Retinal pigment epithelial cell (primary cell): Measurements from ENCODE around the gene PRKAB2.
"Not testable (repeated sequence)": the region's sequence is repeated elsewhere in the genome, so short reads cannot be mapped to it uniquely, and the experiment has no call there.

ENCODE experiments used
- DNase-seq: peaks from one replicate; pipeline ENCODE4 v3.0.0-alpha.2; 2010; ENCODE audit warnings: low read depth
- H3K4me3 ChIP-seq: 2 replicates; pipeline ENCODE4 v1.5.1; 2011; ENCODE audit warnings: mild to moderate bottlenecking, low read length, control low read depth, moderate library complexity
- CTCF ChIP-seq: conservative IDR thresholded peaks from 2 replicates; pipeline ENCODE4 v1.5.1; 2011; ENCODE audit warnings: low read depth, low read length, control low read depth, inconsistent platforms

PRKAB2 gene

DNA sequence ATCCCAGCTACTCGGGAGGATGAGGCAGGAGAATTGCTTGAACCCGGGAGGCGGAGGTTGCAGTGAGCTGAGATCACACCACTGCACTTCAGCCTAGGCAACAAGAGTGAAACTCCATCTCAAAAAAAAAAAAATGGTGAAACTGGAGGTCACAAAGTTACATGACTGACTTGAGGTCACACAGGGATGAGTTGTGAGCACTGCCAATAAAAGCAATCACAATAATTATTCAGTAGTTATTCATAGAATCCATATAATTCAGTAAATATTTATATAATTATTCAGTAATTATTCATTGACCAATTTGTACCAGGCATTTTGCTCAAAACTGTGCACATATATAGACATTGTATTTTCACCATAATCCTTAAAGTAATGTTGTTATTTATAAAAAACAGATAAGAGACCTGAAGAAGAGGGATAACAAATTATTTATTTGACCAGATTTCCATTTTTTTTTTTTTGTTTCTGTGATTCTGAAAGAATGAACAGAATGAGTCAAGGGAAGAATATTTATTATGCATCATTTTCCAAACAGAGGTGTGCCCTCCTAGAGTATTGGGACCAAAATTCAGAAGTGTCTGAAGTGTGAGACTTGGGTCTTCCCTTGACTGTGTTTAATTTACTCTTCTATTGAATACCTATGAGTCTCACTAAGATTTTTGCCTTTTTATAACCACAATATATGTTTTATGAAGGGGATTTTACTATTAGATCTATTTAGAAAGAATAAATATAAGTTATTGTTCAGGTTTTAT is 43.0 kb downstream of the PRKAB2 start:
- no peak for TF ChIP-seq CTCF
- H3K4me3 ChIP-seq, result no peak overlapping the region
- DNase-seq, result no peak

DNA sequence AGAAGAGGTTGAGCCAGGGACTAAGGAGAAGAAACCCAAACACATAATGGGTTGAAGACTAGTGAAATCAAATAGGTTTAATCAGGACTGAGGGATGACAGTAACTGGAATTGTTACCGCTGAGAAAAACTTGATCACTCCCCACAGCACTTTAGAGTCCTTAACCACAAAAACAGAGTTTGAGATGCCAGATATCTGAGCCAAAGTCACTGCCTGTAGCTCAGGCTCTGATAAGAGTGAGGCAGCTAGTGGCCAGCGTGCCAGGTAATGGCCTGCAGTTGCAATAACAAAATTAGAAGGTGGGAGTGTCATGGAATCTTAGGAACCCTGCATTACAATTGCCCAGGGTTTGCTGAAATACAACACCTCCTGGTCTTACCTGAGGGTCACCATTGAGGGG is 48.0 kb downstream of the PRKAB2 start:
- TF ChIP-seq CTCF, result no peak

DNA sequence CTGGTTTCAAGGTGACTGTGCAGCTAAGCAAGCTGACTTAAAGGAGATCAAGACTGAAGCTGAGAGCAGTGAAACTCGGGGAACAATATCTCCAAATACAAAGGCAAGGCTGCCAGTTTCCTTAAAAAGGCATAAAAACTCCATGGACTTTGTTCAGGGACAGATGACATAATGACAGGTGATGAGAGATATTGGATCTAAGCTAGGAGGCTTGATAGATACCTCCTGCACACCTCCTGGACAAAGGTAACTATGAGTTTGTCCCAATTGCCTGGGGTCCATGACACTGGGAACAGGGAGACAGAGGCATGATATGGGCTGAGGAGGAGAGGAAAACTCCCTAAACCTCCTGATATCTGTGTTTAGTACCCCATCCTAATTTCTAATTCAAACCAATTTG is 55.2 kb downstream of the PRKAB2 start:
- no peak for DNase-seq
- H3K4me3 ChIP-seq, result no peak overlapping the region
- TF ChIP-seq CTCF, result no peak

More for the DNA sequence above, 48.0 kb downstream of the PRKAB2 start:
- no peak for DNase-seq
- no peak overlapping the region for H3K4me3 ChIP-seq

GRCh38 chr1:147115496-147115895 is 56.8 kb downstream of the PRKAB2 start:
- DNase-seq, result no peak
- TF ChIP-seq CTCF, result no peak
- no peak overlapping the region for H3K4me3 ChIP-seq

GRCh38 chr1:147115079-147115478 is 57.2 kb downstream of the PRKAB2 start:
- DNase-seq, H3K4me3 ChIP-seq: not testable (repeated sequence)

DNA sequence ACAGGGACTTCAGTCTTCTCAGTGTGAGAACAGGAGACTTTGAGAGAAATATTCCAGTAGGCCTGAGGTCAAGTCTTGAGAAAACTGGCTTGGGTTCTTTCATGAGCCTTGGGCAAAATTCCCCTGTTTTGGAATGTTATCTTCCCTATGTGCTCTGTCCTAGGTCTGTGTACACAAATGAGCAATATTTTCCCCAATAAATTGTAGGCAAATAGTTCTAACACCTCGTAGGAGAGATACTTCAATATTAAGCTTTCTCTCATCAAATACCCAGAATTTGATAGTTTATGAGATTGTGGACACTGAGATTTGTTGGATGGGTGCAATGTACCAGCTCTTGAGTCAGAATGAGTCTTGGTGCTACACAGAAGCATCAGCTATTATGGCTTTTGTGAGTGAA is 57.9 kb downstream of the PRKAB2 start:
- not testable (repeated sequence) for H3K4me3 ChIP-seq, DNase-seq

DNA sequence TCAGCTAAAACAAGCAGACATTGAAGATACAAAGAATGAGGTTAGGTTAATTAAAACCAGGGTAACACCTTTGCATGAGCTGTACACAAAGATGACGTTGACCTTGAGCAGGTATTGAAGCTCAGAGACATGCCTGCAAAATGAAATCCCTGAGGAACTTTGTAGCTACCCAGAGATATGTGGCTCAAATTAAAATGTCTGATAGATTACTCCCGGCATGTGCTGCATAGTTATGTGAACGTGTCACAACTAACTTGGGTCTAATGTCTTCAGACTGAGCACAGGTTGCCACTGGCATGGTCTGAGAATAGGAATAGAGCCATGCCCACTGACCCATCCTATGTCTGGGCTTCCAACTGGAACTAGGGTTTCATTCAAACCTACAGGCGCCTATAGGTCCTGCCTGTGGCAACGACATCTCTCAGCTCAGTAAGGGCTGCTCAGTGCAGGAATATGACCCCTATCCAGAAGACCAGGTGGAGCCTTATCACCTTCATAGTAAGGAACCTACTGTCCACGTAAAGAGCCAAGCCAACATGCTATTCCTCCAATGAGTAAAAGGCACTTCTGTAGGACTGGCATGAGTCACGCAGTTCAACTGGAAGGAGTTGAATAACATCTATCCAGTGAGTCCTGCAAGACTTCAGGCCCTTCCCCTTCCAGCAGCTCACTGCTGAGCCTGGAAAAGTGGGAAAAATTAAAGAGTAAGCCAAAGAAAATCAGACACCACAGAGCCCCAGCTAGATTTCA is 60.7 kb downstream of the PRKAB2 start:
- TF ChIP-seq CTCF, result no peak
- H3K4me3 ChIP-seq, result no peak overlapping the region
- DNase-seq, result no peak

- H3K4me3 ChIP-seq, result no peak overlapping the region
- no peak for TF ChIP-seq CTCF
- DNase-seq, result no peak
These were observed 61.4 kb downstream of the PRKAB2 start for GRCh38 chr1:147110872-147111271.
